ENCODE results near the gene LASP1.

GRCh38 chr17:38906460-38907228 lies 36.8 kb downstream of the LASP1 start:
- TF ChIP-seq, protein P1, sequence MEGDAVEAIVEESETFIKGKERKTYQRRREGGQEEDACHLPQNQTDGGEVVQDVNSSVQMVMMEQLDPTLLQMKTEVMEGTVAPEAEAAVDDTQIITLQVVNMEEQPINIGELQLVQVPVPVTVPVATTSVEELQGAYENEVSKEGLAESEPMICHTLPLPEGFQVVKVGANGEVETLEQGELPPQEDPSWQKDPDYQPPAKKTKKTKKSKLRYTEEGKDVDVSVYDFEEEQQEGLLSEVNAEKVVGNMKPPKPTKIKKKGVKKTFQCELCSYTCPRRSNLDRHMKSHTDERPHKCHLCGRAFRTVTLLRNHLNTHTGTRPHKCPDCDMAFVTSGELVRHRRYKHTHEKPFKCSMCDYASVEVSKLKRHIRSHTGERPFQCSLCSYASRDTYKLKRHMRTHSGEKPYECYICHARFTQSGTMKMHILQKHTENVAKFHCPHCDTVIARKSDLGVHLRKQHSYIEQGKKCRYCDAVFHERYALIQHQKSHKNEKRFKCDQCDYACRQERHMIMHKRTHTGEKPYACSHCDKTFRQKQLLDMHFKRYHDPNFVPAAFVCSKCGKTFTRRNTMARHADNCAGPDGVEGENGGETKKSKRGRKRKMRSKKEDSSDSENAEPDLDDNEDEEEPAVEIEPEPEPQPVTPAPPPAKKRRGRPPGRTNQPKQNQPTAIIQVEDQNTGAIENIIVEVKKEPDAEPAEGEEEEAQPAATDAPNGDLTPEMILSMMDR (IDR thresholded peaks at IDR 0.05): no peak
- TF ChIP-seq POLR2A (IDR thresholded peaks at IDR 0.05): no peak

All from body of pancreas (tissue), 4 donors.